ENCODE measurements around the gene RHEBL1.

The RHEBL1 gene

DNA sequence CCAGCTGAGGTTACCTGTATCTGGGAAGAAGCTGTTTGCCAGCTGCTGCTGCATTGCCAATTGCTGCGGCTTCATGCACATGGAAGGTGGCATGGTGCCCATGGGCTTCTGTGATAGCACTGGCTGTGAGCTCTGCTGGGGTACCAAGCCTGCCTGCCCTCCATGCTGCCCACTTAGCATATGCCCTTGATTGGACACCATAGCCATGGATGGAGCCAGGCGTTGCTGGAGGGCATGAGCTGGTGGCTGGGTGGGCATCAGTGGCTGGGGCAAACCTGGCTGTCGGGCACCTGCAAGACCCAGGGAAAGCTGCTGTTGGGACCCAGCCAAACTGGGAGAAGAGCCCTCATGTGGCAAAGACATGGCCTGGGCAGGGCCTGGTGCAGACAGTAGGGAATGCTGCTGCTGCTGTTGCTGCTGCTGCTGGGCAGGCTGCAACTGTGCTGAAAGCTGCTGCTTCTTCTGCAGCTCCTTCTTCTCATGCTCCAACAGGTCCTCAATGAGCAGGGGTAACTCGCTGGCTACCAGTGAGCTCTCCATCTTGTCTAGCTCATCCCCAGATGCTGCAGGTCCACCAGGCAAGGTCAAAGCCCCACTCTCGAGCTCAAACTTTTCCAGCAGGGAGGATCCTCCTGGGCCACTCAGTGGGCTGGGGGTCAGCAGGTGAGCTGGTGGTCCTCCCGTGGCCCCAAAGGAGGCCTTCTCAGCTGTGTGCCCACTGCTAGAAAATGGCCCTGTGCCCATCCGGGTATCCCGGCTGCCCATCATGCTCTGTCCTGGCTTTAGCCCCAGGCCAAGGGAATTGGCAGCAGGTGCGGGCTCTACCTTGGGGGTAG, 32.5 kb downstream of the RHEBL1 start:
- no peak for DNase-seq (ENCODE audit: low spot score)

GRCh38 chr12:49036029-49036428, 33.8 kb downstream of the RHEBL1 start:
- DNase-seq (ENCODE audit: low spot score) = no peak

GRCh38 chr12:49034286-49034622, 35.5 kb downstream of the RHEBL1 start:
- no peak for DNase-seq (ENCODE audit: low spot score)

- no peak for DNase-seq (ENCODE audit: low spot score)
Observed at GRCh38 chr12:49033611-49034285, 36.0 kb downstream of the RHEBL1 start.

GRCh38 chr12:49032679-49033447, 36.9 kb downstream of the RHEBL1 start:
- DNase-seq (ENCODE audit: low spot score) = no peak

GRCh38 chr12:49032276-49032675, 37.5 kb downstream of the RHEBL1 start:
- DNase-seq (ENCODE audit: low spot score) = no peak

DNA sequence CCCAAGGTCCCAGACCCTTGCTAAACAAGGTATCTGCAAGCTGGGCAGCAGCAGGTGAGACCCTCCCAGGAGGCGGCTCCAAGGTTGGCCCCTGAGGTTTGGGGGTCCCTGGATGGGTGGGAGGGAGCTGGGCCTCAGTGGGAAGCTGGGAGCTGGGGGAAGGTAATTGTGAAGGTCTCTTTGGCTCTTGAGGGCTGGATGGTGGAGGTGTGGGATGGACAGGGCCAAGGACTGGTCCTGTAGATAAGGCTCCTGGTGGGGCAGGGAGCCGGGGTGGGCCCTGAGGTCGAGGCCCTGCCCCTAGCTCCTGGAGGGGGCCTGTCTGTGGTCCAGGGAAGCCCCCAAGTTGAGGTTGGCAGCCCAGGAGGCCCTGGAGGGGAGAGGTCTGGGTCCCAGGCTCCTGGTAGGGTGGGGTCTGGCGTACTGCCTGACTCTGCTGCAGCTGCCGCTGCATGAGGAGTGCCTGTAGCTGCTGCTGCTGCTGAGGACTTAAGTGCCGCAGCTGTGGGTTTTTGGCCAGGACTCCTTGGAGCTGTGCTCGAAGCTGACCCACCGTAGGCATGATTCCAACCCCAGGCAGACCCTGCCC, 38.1 kb downstream of the RHEBL1 start:
- no peak for DNase-seq (ENCODE audit: low spot score)

- no peak for DNase-seq (ENCODE audit: low spot score)
Observed at GRCh38 chr12:49030714-49031572, 38.8 kb downstream of the RHEBL1 start.

- no peak for DNase-seq (ENCODE audit: low spot score)
Observed at GRCh38 chr12:49030119-49030518, 39.7 kb downstream of the RHEBL1 start.

DNA sequence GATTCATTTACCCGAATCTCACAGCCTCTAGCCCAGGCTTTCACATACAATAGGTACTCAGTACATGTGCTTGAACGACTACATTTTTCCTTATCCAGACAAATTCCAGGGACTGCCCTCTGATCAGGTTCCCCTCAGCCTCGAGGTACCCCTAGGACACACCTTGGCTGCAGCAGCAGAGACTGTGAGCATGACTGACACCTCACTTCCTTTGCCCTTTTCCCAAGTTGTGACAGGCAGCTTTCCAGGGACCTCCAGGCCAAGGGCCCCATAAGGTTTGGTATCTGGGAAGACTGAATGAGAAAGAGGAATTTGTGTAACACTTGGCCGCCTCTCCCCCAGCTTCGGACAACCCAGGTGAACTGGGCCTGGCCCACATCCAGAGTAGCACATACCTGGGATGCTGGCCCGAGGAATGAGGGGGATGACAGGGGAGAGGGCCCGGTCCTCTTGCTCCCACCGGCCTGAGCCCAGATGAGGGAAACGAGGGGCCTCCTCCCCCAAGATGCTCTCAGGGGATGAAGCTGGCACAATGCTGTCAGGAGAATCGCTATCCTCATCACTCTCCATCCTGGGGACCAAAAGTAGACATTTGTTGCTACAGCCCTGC, 41.0 kb downstream of the RHEBL1 start:
- no peak for DNase-seq (ENCODE audit: low spot score)

- DNase-seq (ENCODE audit: low spot score) = no peak
Observed at GRCh38 chr12:49027846-49028555, 41.8 kb downstream of the RHEBL1 start.

DNA sequence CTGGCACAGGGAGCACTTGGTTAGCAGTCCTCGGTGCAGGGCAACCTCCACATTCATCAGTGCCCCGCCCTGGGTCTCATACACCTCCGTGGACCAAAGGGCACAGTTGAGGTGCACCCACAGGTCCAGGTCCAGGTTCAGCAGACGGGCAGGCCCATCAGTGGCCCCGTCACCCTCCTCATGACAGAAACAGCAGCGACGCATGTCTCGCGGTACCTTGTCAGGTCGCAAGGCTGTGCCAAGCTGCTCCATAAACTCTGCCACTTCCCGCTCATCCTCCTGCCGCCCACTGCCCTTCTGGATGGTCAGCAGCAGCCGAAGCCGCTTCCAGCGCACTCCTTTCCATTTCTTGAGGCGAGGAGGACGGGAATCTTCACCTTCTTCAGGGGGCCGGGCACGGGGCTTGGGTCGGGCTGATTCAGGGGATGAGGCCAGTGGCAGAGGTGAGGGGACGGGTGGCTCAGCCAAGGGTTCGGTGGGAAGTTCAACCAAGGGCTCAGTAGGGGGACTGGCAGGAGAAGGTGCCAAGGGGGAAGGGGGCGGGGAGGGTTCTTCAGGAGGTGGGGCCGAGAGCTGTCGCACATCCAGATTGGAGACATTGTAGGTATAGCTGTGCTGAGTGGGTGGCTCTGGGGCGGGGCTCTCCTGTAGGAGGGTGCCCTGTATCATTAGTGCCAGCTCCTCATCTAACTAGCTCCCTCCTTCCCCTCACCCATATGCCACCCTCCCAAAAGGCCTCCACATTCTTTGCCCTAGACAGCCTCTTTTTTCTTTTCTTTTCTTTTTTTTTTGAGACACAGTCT, 42.9 kb downstream of the RHEBL1 start:
- no peak for DNase-seq (ENCODE audit: low spot score)

DNA sequence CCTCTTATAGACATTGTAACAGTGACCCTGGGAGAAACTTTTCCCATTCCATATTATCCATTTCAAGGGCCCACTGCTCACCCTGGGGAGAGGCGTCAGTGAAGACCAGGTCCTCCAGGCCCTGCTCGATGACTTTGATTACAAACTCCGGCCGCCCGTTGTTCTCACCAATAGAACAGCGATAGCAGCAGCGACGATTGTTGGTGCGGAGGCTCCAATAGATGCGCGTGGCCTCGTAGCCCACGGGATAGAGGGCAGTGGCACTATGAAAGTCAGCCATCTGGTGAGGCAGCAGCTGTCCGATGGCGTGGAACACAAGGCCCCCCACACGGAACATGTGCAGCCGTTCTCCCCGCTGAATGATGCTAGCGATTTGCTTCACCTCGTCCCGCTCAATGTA, 43.7 kb downstream of the RHEBL1 start:
- DNase-seq (ENCODE audit: low spot score) = no peak

- DNase-seq (ENCODE audit: low spot score) = no peak
Observed at GRCh38 chr12:49025463-49025862, 44.3 kb downstream of the RHEBL1 start.

DNA sequence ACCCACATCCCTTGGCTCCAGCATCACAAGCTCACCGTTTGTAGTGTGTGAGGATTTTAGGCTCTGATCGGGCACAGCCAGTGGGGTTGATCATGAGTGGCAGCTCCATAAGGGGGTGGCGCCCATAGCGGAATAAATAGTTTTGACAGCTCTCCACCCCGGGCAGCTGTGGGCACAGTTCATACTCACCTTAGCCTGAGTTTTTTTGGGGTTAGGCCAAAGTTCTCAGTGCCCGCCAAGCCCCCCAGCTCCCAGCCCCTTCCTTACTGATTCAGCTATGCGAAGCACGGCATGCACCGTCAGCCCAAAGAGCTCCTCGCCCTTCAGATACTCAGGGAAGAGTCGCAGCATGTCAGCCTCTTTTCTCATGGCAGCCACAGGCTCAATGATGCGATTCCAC, 45.2 kb downstream of the RHEBL1 start:
- no peak for DNase-seq (ENCODE audit: low spot score)

GRCh38 chr12:49023812-49024211, 46.0 kb downstream of the RHEBL1 start:
- DNase-seq (ENCODE audit: low spot score) = no peak

DNA sequence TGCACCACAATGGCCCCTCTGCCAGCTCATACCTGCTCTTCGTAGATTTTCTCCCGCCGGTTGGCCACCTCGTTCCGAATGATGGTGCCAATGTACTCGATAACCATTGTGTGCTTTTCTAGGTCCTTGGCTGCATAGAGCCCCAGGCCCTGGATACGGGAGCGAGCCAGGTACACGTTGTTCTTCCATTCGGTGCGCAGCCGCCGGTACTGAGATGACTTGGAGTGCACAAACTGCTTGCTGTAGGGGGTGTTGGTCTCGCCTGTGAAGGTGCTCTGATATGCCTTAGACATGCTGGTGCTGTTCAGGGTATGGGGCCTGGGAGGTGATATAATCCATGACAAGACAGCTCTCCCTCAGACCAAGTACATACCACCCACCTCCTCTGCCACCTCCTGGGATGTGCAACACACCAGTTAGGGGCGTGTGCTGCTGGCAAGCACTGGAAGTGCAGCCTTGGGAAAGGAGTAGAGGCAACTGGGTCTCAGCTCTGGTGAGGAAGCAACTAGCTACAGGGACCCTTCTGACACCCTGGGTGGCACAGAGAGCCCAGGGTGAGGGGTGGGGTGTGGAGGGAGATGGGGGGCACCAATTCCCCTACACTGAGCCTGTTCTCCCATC, 47.1 kb downstream of the RHEBL1 start:
- no peak for DNase-seq (ENCODE audit: low spot score)

- DNase-seq (ENCODE audit: low spot score) = no peak
Observed at GRCh38 chr12:49021292-49021915, 48.4 kb downstream of the RHEBL1 start.

GRCh38 chr12:49020441-49020840, 49.3 kb downstream of the RHEBL1 start:
- no peak for DNase-seq (ENCODE audit: low spot score)
